Stimulated activated CD4-positive, alpha-beta T cell treated with anti-CD3 and anti-CD28 coated beads, Interleukin-4, amount 100 ng/mL, for 4 hours (primary cell): ENCODE measurements around the gene ZNF442.
"Not testable (repeated sequence)": the region's sequence is repeated elsewhere in the genome, so short reads cannot be mapped to it uniquely, and the experiment has no call there.

Experiments used
- DNase-seq, 2 experiments: peaks; one replicate each; pipeline ENCODE4 v3.0.0-alpha.2; 2020

ZNF442 gene

DNA sequence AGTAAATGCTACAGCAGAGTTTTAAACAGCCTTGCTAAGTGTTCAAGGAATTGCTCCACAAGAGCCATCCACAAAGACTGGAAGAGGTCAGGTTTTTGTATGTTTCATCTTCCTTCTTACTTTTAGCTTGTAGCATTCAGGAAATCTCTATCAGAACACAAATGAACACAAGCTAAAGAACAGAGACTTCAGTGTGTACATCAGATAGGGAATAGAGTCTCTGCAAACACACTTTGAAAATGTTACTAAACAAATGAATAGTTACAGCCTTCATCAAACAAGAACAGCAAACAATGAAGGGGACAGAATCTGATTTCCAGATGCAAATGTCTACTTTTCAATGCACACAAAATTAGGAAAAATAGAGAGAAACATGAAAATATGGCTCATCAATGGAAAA lies 39.8 kb downstream of the ZNF442 start:
- no peak for DNase-seq

DNA sequence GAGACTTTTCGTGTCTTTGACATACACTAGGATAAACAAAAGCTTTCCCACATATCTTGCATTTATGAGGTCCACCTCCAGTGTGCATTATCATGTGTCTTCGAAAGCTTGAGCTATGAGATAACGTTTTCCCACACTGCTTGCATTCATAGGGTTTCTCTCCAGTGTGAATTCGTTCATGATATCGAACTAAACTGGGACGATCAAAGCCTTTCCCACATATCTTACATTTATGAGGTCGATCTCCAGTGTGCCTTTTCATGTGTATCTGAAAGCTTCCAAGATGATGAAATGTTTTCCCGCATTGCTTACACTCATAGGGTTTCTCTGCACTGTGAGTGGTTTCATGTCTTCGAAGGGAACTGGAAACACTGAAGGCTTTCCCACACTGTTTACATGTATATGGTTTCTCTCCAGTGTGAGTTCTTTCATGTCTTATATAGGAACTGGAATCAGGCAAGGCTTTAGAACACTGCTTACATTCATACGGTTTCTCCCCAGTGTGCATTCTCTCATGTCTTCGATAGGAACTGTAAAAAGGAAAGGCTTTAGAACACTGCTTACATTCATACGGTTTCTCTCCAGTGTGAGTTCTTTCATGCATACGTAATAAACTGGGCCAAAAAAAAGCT lies 46.6 kb downstream of the ZNF442 start:
- no peak for DNase-seq

DNA sequence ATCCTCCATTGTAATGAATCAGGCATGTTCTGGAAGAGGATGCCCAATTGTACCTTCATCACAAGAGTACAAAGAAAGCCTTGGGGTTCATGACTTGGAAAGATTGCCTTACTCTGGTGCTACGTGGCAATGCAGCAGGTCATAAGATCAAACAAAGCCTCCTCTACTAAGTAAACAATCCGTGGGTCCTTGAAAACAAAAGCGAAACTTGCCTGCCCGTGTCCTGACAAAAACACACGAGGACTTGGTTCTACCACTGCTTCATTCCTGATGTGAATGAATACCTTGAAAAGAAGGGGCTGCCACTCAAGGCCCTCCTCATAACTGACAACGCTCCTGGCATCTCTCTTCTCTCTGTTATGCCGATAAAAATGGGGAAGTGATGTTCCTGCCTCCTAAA lies 50.9 kb downstream of the ZNF442 start:
- DNase-seq = no peak

DNA sequence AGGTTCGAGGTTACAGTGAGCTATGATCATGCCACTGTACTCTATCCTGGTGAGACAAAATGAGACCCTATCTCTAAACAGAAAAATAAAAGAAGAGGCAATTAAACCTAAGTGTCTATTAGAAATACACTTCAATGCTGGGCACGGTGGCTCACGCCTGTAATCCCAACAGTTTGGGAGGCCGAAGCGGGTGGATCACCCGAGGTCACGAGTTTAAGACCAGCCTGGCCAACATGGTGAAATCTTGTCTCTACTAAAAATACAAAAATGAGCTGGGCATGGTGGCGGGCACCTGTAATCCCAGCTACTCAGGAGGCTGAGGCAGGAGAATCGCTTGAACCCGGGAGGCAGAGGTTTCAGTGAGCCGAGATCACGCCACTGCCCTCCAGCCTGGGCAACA lies 56.6 kb downstream of the ZNF442 start:
- not testable (repeated sequence) for DNase-seq
